IPS DF 4.7 (cell line): ENCODE results near the gene SPATA24.
"Not testable (repeated sequence)": the region's sequence is repeated elsewhere in the genome, so short reads cannot be mapped to it uniquely, and the experiment has no call there.

Source experiments
- DNase-seq: peaks from one replicate; pipeline ENCODE4 v3.0.0-alpha.2; 2013; ENCODE audit warnings: low spot score; ENCODE audit errors: extremely low read depth

Gene SPATA24

GRCh38 chr5:139383993-139384590, 19.8 kb downstream of the SPATA24 start:
- no peak for DNase-seq

GRCh38 chr5:139383275-139383992, 20.5 kb downstream of the SPATA24 start, which contains the start of gene SLC23A1:
Gene SLC23A1 (minus strand): TSS chr5:139383297. CDS start chr5:139383253, 44 bp downstream.
- DNase-seq, result no peak

GRCh38 chr5:139382807-139383206, 21.1 kb downstream of the SPATA24 start:
- no peak for DNase-seq

GRCh38 chr5:139381837-139382761, 21.8 kb downstream of the SPATA24 start:
- no peak for DNase-seq

GRCh38 chr5:139379626-139380449, 24.1 kb downstream of the SPATA24 start:
- DNase-seq, result no peak

GRCh38 chr5:139378941-139379361, 24.9 kb downstream of the SPATA24 start:
- no peak for DNase-seq

- DNase-seq, result no peak
Measured at GRCh38 chr5:139378101-139378825, 25.6 kb downstream of the SPATA24 start.

GRCh38 chr5:139377226-139377625, 26.7 kb downstream of the SPATA24 start:
- DNase-seq, result no peak

- no peak for DNase-seq
Measured at GRCh38 chr5:139376364-139376763, 27.5 kb downstream of the SPATA24 start.

- DNase-seq, result no peak
Measured at GRCh38 chr5:139374909-139375308, 29.0 kb downstream of the SPATA24 start.

GRCh38 chr5:139371482-139372435, 32.1 kb downstream of the SPATA24 start:
- DNase-seq, result no peak

- no peak for DNase-seq
Measured at GRCh38 chr5:139369181-139369580, 34.7 kb downstream of the SPATA24 start.

- DNase-seq, result no peak
Measured at GRCh38 chr5:139368613-139369012, 35.3 kb downstream of the SPATA24 start.

- no peak for DNase-seq
Measured at GRCh38 chr5:139364466-139364865, 39.4 kb downstream of the SPATA24 start.

- DNase-seq, result no peak
Measured at GRCh38 chr5:139363937-139364336, 40.0 kb downstream of the SPATA24 start.

GRCh38 chr5:139361835-139362429, 42.0 kb downstream of the SPATA24 start:
- DNase-seq, result no peak

- no peak for DNase-seq
Measured at GRCh38 chr5:139360384-139360783, 43.5 kb downstream of the SPATA24 start.

GRCh38 chr5:139358064-139358463, 45.8 kb downstream of the SPATA24 start:
- DNase-seq, result no peak

GRCh38 chr5:139355900-139356299, 48.0 kb downstream of the SPATA24 start:
- DNase-seq, result not testable (repeated sequence)
